ENCODE data around the gene SAP30. TPM values are rescaled to one million over a fixed set of nuclear protein-coding genes. Genes with fewer than 3 reads are reported as not detected.

Gene SAP30
- total and polyA plus RNA-seq, 9 of the 15 experiments (the other 6 are each of a cell fraction or from before 2014, with no cell fraction given) = 5.9 to 51.1 (median 32.6) TPM

GRCh38 chr4:173381610-173382009, 10.9 kb downstream of the SAP30 start:
- H3K9ac ChIP-seq (ENCODE audit: insufficient read depth in 1 of 2, low read depth in 2 of 2, low read length in 2 of 2) = no peak overlapping the region
- H3K9me1 ChIP-seq (ENCODE audit: control insufficient read depth, insufficient read depth, low read length) = no peaks in the 10 kb centered on the region
- intact Hi-C loops (cut with micrococcal nuclease) (no loop called here), in situ Hi-C loops (cut with MboI) (no loop called here)
- H3K27ac ChIP-seq (ENCODE audit: extremely low read depth, low read depth, low read length) = no peak overlapping the region
- no peaks in the 10 kb centered on the region for H4K20me1 ChIP-seq (replicated peaks; ENCODE audit: control insufficient read depth, insufficient read depth, low read length)
- no TSS peak for BruUV-seq (replicated peaks)
- peak; percentile 26 for FAIRE-seq
- peaks cover 4% of the 10 kb centered on the region in 2 experiments; a peak in 1 of 5 replicates for H3K4me1 ChIP-seq (replicated peaks in 1 of 2; ENCODE audit: control insufficient read depth in 2 of 2, insufficient read depth in 2 of 2, low read length in 2 of 2)
- H3K9me3 ChIP-seq (replicated peaks; ENCODE audit: control insufficient read depth, insufficient read depth, low read depth, low read length) = no peaks in the 10 kb centered on the region
- H3K27me3 ChIP-seq (ENCODE audit: control insufficient read depth in 2 of 2, insufficient read depth in 2 of 2, low read length in 2 of 2) = no peaks in the 10 kb centered on the region
- no peak overlapping the region for H2AFZ ChIP-seq (ENCODE audit: low read depth, low read length)
- no peak; the same call in 2 of the 3 replicates for ATAC-seq
- DNase-seq (ENCODE audit: extremely low read depth in 1 of 4, low spot score in 3 of 4) = no peak
- POLR2A ChIA-PET = interaction anchor here (1.5 kb wide), 1 partner anchor 10 kb away, joined by 6 read pairs; no protein-coding TSS in a partner anchor
- H3K36me3 ChIP-seq (ENCODE audit: control insufficient read depth, insufficient read depth, low read length) = peaks cover 7% of the 10 kb centered on the region; the same call in 2 of the 3 replicates
- H3K4me3 ChIP-seq = no peak overlapping the region
- CTCF ChIA-PET (ENCODE audit: low intra/inter-chr PET ratio) = no interaction called here
- TF ChIP-seq RFX7 (CRISPR knock-in tag; IDR thresholded peaks at IDR 0.05) (no peak), ZNF134 (CRISPR knock-in tag; conservative IDR thresholded peaks at IDR 0.05) (no peak), POLR3G (IDR thresholded peaks at IDR 0.05; ENCODE audit: extremely low read depth, insufficient read length, insufficient replicate concordance) (no peak), GTF3C2 (IDR thresholded peaks at IDR 0.05; ENCODE audit: borderline replicate concordance, extremely low read depth, insufficient read length) (no peak), EP300 (IDR thresholded peaks at IDR 0.05; ENCODE audit: low read length) (no peak), HBP1 (CRISPR knock-in tag; IDR thresholded peaks at IDR 0.05) (no peak), PYGO2 (tag; IDR thresholded peaks at IDR 0.05) (no peak), FOXA3 (CRISPR knock-in tag; conservative IDR thresholded peaks at IDR 0.05 in 1 of 2, IDR thresholded peaks at IDR 0.05 in 1 of 2) (no peak), SIRT6 (IDR thresholded peaks at IDR 0.05; ENCODE audit: low read depth, low read length) (no peak)
- H3K79me2 ChIP-seq (ENCODE audit: control insufficient read depth, insufficient read depth, low read length) = no peaks in the 10 kb centered on the region
- no peak overlapping the region for H3K4me2 ChIP-seq (ENCODE audit: insufficient read depth, low read length)
- 14% methylated on average over 1 of the region's 1 CpG for WGBS (ENCODE audit: insufficient coverage, low coverage, missing lambda C conversion rate)
